Activated naive CD8-positive, alpha-beta T cell treated with anti-CD3 and anti-CD28 coated beads for 36 hours (primary cell): Measurements from ENCODE around the gene SPRYD3. TPM values are rescaled to one million over a fixed set of nuclear protein-coding genes. Genes with fewer than 3 reads are reported as not detected.
A peak's percentile ranks its signal among the peaks of the same experiment; 100 is the strongest.
"Not testable (repeated sequence)": the region's sequence is repeated elsewhere in the genome, so short reads cannot be mapped to it uniquely, and the experiment has no call there.

Experiments
- DNase-seq: peaks from one replicate; pipeline ENCODE4 v3.0.0; 2021
- H3K27ac Mint-ChIP-seq: one replicate; pipeline ENCODE4 v1.8.0; 2022; ENCODE audit warnings: mild to moderate bottlenecking, moderate library complexity, mixed read lengths
- H3K27me3 Mint-ChIP-seq: one replicate; pipeline ENCODE4 v1.8.0; 2022; ENCODE audit warnings: mild to moderate bottlenecking, mixed read lengths
- H3K36me3 Mint-ChIP-seq: one replicate; pipeline ENCODE4 v1.8.0; 2021; ENCODE audit warnings: mild to moderate bottlenecking, mixed read lengths
- H3K4me1 Mint-ChIP-seq: one replicate; pipeline ENCODE4 v1.8.0; 2021; ENCODE audit warnings: mixed read lengths
- H3K4me3 Mint-ChIP-seq: one replicate; pipeline ENCODE4 v1.8.0; 2022; ENCODE audit warnings: mild to moderate bottlenecking, moderate library complexity, mixed read lengths
- H3K9me3 Mint-ChIP-seq: one replicate; pipeline ENCODE4 v1.8.0; 2022; ENCODE audit warnings: mixed read lengths
- total RNA-seq, 2 experiments: library from RNA; stranded (reverse); gene quantifications; one replicate each; pipeline ENCODE4 v1.2.3, GENCODE V29; 2021

SPRYD3 gene
- total RNA-seq, 2 experiments from 2014 or later = 23.5 to 25.7 TPM

DNA sequence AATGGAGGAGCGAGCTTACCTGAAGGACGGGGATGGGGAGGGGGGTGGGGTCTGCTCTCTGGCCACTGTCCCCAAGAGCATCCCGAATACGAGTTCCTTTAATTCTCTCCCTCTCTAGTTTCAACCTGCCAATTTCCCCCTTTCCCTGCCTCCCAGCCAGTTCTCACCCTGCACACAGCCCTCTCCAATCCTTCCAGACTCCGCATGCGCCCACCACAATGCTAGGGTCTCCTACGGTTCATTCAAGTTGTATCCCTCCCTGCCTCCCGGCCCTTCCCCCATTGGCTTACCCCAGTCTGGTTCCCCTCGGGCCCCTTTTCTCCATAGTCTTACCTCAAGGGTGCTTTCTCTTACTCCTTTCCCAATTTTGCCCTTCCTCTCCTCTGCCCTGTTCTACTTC is 17.6 kb upstream of the SPRYD3 start:
- no peaks in the 10 kb centered on the region for H3K9me3 Mint-ChIP-seq
- peak overlapping the region; percentile 67 for H3K27ac Mint-ChIP-seq
- peaks cover 5% of the 10 kb centered on the region for H3K27me3 Mint-ChIP-seq
- H3K36me3 Mint-ChIP-seq = no peaks in the 10 kb centered on the region
- H3K4me1 Mint-ChIP-seq = peaks cover 31% of the 10 kb centered on the region
- DNase-seq = no peak
- peak overlapping the region; percentile 75 for H3K4me3 Mint-ChIP-seq

DNA sequence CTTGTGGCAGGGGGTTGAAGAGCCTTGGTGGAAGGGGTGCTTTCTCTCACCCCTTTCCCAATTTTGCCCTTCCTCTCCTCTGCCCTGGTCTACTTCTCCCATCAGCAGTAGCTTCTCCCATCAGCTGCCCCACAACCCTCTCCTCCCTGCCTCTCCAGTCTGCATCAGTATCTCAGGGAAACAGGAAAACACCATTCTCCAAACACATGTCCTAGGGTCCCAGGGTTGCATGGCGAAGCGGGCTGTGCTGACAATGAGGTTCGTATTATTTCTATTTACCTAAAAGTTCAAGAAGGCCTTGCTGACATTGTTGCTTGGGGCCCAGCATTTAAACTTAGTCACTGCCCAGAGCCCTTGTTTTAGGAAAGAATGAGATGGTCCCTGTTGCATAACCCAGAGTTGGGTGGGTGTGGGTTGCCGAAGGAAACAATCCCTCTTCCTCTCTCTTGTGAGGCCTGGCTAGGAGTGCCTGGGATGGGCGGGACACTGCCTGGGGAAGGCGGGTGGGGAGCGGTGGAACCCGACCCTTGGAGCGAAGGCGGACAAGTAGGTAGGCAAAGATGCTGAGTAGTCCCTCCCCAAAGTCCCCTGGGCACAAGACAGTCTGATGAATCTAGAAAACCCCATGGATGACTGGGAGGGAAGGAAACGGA is 17.0 kb upstream of the SPRYD3 start:
- peaks cover 5% of the 10 kb centered on the region for H3K27me3 Mint-ChIP-seq

DNA sequence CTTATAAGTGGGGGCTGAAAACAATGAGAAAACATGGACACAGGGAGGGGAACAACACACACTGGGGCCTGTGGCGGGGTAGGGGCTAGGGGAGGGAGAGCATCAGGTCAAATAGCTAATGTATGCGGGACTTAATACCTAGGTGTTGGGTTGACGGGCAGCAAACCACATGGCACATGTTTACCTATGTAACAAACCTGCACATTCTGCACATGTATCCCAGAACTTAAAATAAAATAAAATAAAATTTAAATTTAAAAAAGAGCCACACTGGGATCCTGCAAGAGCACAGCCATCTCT is 16.4 kb upstream of the SPRYD3 start:
- not testable (repeated sequence) for DNase-seq, H3K36me3 Mint-ChIP-seq, H3K9me3 Mint-ChIP-seq, H3K4me3 Mint-ChIP-seq, H3K27ac Mint-ChIP-seq, H3K27me3 Mint-ChIP-seq
- peaks cover 31% of the 10 kb centered on the region for H3K4me1 Mint-ChIP-seq

More for the DNA sequence above, 17.0 kb upstream of the SPRYD3 start:
- H3K4me3 Mint-ChIP-seq = no peak overlapping the region
- H3K27ac Mint-ChIP-seq = no peak overlapping the region
- H3K9me3 Mint-ChIP-seq = no peaks in the 10 kb centered on the region
- no peak for DNase-seq
- H3K4me1 Mint-ChIP-seq = peaks cover 31% of the 10 kb centered on the region
- no peaks in the 10 kb centered on the region for H3K36me3 Mint-ChIP-seq

DNA sequence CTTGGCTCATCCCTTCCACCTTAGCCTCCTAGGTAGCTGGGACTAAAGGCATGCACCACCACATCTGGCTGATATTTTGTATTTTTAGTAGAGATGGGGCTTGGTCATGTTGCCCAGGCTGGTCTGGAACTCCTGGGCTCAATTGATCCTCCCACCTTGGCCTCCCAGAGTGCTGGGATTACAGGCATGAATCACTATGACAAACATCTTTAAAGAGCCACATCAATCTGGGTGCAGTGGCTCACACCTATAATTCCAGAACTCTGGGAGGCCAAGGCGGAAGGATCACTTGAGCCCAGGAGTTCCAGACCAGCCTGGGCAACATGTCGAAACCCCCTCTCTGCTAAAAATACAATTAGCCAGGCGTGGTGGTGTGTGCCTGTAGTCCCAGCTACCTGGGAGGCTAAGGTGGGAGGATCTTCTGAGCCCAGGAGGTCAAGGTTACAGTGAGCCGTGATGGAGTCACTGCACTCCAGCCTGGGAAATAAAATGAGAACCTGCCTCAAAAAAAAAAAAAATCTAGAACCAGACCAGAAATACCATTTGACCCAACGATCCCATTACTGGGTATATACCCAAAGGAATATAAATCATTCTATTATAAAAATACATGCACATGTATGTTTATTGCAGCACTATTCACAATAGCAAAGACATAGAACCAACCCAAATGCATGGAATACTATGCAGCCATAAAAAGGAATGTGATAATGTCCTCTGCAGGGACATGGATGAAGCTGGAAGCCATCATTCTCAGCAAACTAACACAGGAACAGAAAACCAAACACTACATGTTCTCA is 15.8 kb upstream of the SPRYD3 start:
- H3K27ac Mint-ChIP-seq, H3K27me3 Mint-ChIP-seq: not testable (repeated sequence)

DNA sequence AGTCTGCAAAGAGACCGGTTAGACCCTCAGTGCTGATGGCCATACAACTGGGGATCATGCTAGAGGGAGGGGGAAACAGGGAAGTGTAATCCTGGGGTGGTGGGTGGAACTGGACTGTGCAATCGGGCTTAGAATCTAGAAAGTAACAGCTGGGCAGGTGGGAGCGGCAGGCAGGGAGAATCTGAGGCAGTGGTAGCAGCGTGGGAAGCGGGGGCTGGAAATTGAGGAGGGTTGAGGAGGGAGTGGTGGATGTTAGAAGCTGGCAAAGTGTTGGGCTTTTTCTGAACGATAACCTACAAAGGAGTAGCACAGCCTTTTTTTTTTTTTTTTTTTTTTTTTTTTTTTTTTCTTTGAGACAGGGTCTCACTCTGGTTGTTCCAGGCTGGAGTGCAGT is 15.2 kb upstream of the SPRYD3 start:
- no peak overlapping the region for H3K4me3 Mint-ChIP-seq
- H3K36me3 Mint-ChIP-seq = no peaks in the 10 kb centered on the region
- peaks cover 27% of the 10 kb centered on the region for H3K4me1 Mint-ChIP-seq
- H3K9me3 Mint-ChIP-seq = no peaks in the 10 kb centered on the region
- DNase-seq = no peak
- H3K27ac Mint-ChIP-seq = no peak overlapping the region
- peaks cover 5% of the 10 kb centered on the region for H3K27me3 Mint-ChIP-seq

More for the DNA sequence above, 15.8 kb upstream of the SPRYD3 start:
- not testable (repeated sequence) for DNase-seq, H3K4me3 Mint-ChIP-seq, H3K9me3 Mint-ChIP-seq, H3K36me3 Mint-ChIP-seq
- peaks cover 28% of the 10 kb centered on the region for H3K4me1 Mint-ChIP-seq

DNA sequence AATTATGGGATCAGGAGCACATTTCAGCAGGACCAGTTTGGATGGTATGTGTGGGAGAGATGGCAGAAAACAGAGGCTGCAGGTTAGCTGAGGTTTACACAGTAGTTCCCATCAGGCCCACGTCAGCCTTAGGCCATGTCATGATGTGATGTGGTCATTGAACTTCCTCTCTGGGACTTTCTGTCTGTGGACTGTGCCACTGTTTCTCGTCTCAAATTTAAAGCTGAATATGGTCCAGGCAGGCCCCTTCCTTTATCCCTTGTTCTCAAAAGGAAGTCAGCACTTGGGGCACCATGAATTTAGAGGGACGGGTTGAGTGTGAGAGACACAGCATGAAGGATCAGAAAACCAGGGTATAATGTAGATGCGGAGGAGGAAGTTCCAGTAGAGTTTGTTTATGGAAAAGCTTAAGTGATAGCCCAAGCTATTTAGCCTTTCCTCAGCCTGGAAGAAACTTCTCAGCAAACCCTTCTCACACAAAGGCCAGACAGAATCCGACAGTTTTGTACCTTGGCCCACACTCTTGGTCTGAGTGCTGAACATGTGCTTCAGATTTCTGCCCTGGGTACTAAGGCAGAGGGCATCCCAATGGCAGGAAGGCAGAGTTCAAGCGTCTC is 14.7 kb upstream of the SPRYD3 start:
- H3K36me3 Mint-ChIP-seq = no peaks in the 10 kb centered on the region
- peaks cover 22% of the 10 kb centered on the region for H3K4me1 Mint-ChIP-seq
- H3K27ac Mint-ChIP-seq = no peak overlapping the region
- peaks cover 5% of the 10 kb centered on the region for H3K27me3 Mint-ChIP-seq
- no peaks in the 10 kb centered on the region for H3K9me3 Mint-ChIP-seq
- no peak for DNase-seq
- H3K4me3 Mint-ChIP-seq = no peak overlapping the region

DNA sequence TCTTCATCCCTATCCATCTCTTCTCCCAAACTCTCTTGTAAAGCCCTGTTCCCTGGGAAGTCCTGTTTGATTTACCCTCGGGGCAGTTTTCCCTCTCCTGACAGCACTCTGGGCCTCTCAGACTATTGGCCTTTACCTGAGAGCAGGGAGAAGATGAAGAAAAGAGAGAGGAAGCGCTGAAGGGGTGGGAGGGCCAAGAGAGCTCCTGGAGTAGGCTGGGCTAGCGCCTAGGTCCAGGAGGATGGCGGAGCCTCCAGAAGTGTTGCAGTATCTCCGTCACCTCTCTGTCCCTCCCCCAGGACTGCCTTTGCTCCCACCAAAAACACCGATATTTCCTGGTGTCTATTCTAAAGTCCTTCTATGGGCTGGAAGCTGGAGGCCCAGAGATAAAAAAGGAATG is 12.6 kb upstream of the SPRYD3 start:
- Mint-ChIP-seq H3K4me3 (no peak overlapping the region), H3K36me3 (no peaks in the 10 kb centered on the region), H3K27me3 (peaks cover under 1% of the 10 kb centered on the region), H3K27ac (no peak overlapping the region), H3K4me1 (peaks cover 8% of the 10 kb centered on the region), H3K9me3 (no peaks in the 10 kb centered on the region)
- DNase-seq = no peak

DNA sequence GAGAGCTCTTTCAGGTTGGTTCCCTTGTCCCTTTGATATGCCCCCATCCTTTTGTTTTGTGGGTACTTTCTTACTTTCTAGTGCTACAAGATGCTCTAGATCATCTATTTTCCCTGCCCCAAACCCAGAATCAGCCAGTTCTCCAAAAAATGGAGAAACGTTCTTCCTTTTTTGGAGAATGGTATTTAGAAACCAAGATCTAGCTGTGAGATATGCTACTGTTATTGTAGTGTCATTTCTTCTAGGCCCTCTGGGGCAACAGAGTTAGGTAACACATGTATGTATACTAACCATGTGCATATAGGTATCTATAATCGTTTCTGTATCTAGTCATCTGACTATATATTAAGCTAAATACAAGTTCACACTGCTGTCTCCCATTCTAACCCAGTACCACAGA is 11.4 kb upstream of the SPRYD3 start:
- Mint-ChIP-seq H3K36me3 (no peaks in the 10 kb centered on the region), H3K9me3 (no peaks in the 10 kb centered on the region), H3K27me3 (no peaks in the 10 kb centered on the region), H3K4me1 (peaks cover 2% of the 10 kb centered on the region), H3K27ac (no peak overlapping the region), H3K4me3 (no peak overlapping the region)
- DNase-seq = no peak

DNA sequence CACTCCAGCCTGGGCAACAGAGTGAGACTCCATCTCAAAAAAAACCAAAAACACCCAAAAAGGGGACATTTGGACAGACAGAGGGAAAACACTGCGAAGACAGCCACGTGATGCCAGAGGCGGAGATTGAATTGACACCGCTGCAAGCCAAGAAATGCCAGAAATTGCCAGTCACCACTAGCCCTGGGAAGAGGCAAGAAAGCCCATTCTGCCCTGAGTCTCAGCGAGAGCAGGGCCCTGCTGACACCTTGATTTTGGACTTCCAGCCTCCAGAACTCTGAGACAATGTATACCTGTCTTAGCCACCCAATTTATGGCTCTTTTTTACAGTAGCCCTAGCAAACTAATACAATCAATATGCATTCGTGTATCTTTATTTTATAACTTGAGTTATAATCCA is 10.9 kb upstream of the SPRYD3 start:
- H3K4me3 Mint-ChIP-seq = no peak overlapping the region
- no peak for DNase-seq
- H3K9me3 Mint-ChIP-seq = no peaks in the 10 kb centered on the region
- H3K4me1 Mint-ChIP-seq = peaks cover 2% of the 10 kb centered on the region
- H3K36me3 Mint-ChIP-seq = no peaks in the 10 kb centered on the region
- H3K27ac Mint-ChIP-seq = no peak overlapping the region
- H3K27me3 Mint-ChIP-seq = no peaks in the 10 kb centered on the region

DNA sequence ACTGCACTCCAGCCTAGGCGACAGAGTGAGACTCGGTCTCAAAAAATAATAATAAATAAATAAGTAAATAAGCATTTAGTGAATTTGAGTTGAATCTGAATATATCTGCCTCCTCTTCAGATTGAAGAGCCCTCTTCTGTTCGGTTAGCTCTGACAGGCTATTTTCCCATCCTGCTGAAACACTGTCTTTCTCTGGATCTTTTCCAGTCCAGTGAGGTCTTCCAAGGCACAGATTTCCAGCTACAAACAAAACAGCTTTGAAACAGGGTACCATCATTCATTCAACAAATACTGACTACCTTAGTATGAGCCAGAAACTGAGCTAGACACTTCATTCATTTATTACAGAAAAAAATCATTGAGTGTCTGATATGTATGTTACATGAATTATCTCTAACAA is 7.2 kb upstream of the SPRYD3 start:
- Mint-ChIP-seq H3K4me1 (peaks cover 6% of the 10 kb centered on the region), H3K36me3 (no peaks in the 10 kb centered on the region), H3K27ac (no peak overlapping the region), H3K4me3 (no peak overlapping the region), H3K27me3 (no peaks in the 10 kb centered on the region), H3K9me3 (no peaks in the 10 kb centered on the region)
- no peak for DNase-seq

DNA sequence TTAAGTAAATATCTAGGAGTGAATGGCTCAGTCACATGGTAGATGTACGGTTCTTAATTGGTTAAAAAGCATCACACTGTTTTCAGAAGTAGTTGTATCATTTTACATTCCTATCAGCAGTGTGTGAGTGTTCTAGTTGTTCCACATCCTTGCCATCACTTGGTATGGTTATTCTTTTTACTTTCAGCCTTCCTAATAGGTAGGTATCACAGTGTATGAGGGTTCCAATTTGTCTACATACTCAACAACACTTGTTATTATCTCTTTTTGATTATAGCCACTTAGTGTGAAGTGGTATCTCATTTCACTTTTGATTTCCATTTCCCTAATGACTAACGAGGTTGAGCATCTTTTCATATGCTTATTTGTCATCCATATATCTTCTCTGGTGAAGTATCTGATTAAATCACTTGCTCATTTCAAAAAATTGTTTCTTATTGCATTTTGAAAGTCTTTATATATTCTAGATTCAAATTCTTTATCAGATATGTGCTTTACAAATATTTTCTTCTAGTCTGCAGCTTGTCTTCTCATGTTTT is 3.5 kb upstream of the SPRYD3 start:
- Mint-ChIP-seq H3K4me3 (no peak overlapping the region), H3K36me3 (no peaks in the 10 kb centered on the region), H3K9me3 (no peaks in the 10 kb centered on the region), H3K27ac (no peak overlapping the region), H3K27me3 (no peaks in the 10 kb centered on the region), H3K4me1 (peaks cover 10% of the 10 kb centered on the region)
- no peak for DNase-seq

DNA sequence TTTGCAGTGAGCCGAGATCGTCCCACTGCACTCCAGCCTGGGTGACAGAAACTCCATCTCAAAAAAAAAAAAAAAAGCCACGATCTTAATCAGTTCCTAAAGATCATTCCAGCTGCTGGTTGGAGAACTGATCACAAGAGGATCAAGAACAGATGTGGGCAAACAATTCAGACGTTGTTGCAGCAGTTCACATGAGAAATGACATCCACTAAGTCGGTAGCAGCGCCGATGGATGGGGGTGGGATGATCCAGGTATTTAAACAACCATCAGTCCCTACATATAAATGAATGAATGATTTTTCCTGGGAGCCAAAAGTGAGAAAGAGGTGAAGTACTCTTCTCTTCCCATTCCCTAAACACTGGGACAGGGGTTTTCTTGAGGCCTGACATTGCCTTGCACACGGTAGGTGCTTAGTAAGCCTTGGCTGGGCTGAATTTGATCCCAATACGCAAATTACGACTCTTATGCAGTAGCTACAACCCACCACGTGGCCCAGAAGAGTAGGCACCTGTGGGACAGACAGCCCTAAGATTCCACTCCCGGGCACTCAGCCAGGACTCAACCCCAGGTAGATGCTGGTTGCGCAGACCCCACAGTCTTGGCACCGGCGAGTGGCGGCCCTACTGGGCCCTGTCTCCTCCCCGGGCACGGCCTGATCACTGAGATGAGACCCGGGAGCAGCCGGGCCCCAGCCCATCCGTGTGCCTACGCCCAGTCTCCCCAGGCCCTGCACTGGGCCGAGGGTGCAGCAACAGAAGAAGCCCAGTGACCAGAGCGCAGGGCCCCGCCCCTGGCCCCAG is 565 bp downstream of the SPRYD3 start:
- Mint-ChIP-seq H3K4me1 (peaks cover 22% of the 10 kb centered on the region), H3K4me3 (peak overlapping the region; percentile 74), H3K9me3 (no peaks in the 10 kb centered on the region), H3K27ac (peak overlapping the region; percentile 88), H3K27me3 (no peaks in the 10 kb centered on the region), H3K36me3 (peaks cover 4% of the 10 kb centered on the region)
- peak; percentile 56 for DNase-seq

DNA sequence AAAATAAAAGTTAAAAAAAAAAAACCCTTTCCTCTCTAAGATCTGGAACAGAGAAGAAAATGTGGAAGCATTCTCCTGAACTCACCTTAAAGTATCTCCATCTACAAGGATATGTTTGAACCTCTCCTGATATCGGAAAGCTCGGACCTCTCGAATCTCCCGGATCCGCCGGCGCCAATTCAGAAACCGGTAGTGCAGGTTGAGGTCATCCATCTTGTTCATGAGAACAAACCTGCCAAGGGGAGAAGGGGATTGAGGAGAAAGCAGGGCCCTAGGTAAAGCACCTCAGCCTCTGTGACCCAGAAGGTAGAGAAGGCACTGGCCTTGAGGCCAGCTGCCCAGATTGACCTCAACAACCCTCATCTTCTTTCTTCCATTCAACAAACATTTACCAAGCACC is 2.2 kb downstream of the SPRYD3 start:
- no peaks in the 10 kb centered on the region for H3K9me3 Mint-ChIP-seq
- H3K4me1 Mint-ChIP-seq = peaks cover 21% of the 10 kb centered on the region
- H3K27ac Mint-ChIP-seq = no peak overlapping the region
- no peak for DNase-seq
- H3K36me3 Mint-ChIP-seq = peaks cover 8% of the 10 kb centered on the region
- no peaks in the 10 kb centered on the region for H3K27me3 Mint-ChIP-seq
- H3K4me3 Mint-ChIP-seq = peak overlapping the region; percentile 12

DNA sequence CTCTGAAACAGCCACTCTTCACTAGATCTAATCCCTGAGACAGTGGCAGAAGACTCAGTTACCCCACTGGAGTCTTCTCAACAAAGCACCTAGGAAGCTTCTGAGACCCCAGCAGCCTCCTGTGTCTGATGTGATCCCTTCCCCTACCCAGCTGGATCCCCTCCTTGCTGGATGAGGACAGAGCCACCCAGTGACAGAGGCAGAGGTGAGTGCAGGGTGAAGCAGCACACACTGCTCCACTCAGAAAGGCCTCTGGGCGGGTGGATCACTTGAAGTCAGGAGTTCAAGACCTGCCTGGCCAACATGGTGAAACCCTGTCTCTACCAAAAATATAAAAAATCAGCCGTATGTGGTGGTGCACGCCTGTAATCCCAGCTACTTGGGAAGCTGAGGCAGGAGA is 2.7 kb downstream of the SPRYD3 start:
- Mint-ChIP-seq H3K27ac (no peak overlapping the region), H3K4me3 (no peak overlapping the region), H3K36me3 (peaks cover 8% of the 10 kb centered on the region), H3K9me3 (no peaks in the 10 kb centered on the region), H3K27me3 (no peaks in the 10 kb centered on the region), H3K4me1 (peaks cover 23% of the 10 kb centered on the region)
- DNase-seq = no peak

DNA sequence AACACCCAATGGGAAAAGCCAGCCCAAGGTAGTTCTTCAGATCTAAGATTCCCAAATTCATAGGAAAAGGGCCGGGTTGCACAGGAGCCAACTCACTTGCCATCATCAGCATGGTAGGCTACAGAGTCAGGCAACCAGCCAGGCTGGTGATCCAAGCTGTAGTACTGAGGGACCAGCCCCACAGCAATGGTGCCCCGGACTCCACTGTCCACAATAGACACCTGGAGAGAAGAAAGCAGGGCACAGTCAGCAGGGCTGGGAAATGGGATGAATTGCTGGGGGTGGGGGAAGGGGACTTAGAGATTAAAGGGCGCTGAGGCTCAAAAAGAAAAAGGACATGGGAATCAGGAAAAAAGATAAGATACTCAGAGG is 4.2 kb downstream of the SPRYD3 start:
- no peaks in the 10 kb centered on the region for H3K9me3 Mint-ChIP-seq
- H3K27ac Mint-ChIP-seq = no peak overlapping the region
- no peak for DNase-seq
- peaks cover 21% of the 10 kb centered on the region for H3K4me1 Mint-ChIP-seq
- H3K4me3 Mint-ChIP-seq = no peak overlapping the region
- H3K27me3 Mint-ChIP-seq = no peaks in the 10 kb centered on the region
- H3K36me3 Mint-ChIP-seq = peaks cover 14% of the 10 kb centered on the region
